HEK293 (cell line): ENCODE measurements around the gene SLC38A9.

Experiments used
- ZFHX2 ChIP-seq: fragments of 450-650 bp; formaldehyde crosslinking; conservative IDR thresholded peaks from 2 replicates; pipeline ENCODE4 v1.5.1; 2016; ENCODE audit warnings: missing biosample characterization, missing genetic modification characterization
- ZNF18 ChIP-seq: fragments of 450-650 bp; formaldehyde crosslinking; IDR thresholded peaks from 2 replicates; pipeline ENCODE4 v1.5.1; 2016; ENCODE audit warnings: missing biosample characterization, missing genetic modification characterization

GRCh38 chr5:55613112-55613868 lies 98.8 kb downstream of the SLC38A9 start:
- TF ChIP-seq ZFHX2 (tag by site-specific recombination) (no peak), ZNF18 (tag by site-specific recombination) (no peak)
